ENCODE measurements around the gene IL18BP. TPM values are rescaled to one million over a fixed set of nuclear protein-coding genes. Genes with fewer than 3 reads are reported as not detected.

Gene IL18BP
- polyA plus RNA-seq, 2 donors = 2.9 to 4.6 TPM

DNA sequence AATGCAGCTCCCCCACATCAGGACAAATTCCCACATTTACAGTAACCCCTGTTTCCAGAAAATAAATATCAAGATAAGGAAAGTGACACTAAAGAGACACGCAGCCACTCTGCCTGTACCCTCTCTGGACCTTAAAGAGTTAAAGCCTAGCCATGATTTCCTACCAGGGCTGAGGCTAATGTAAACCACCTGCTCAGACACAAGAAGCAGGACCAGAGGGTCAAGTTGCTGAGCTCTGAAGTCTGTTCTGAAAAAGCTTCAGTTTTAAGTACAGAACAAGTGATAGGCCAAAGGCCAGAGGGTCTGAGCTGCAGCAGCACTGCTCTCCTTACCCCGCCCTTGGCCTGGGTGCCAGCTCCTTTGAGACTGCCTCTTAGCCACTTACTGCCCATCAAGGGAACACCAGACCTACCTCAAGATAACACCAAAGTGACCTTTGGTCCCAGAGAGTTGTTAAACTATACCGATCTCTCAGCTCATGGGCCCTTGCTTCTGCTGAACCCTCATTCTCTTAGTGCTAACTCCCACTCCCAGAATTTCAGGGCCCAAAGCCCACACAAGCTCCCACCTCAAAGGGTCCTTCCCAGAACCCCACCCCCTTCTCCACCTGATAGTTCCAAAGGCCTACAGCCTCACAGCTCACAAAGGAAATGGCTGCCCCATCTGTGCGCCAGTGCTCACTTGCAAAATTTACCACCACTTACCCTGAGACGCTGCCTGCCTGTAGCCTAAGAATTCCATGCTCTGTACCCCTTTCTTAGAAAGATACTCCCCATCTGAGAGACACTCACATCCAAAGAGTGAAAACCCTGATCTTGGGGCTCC lies 40.5 kb downstream of the IL18BP start:
- peak overlapping the region; percentile 90 to 96 for H3K27ac ChIP-seq (ENCODE audit: low read depth in 2 of 2, low read length in 1 of 2)
- WGBS, 2 donors = 21 to 22% methylated on average over 5 of the region's 5 CpGs

DNA sequence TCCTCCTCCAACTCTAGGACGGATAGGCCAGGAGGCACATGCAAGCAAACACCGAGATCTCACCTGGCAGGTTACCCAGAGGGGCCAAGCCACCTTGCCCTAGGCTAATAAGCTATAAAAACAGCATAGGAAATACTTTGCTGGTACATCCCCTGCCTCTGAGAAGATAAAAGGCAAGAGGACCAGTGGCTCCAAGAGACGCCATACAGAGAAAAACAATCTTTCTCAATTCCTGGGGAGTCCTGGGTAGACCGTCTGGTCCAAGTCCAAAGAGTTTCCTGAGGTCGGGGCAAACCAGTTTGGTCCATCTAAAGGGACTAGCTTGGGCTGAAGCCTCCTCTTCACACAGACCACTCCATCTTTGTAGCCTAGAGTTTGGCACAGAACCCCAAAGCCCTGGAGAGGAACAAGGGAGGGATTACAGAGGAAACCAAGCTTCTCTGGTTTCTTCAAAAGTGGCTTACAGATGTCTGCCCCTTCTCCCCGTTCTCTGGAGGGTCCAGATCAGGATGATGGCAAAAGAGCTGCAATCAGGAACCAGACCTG lies 41.2 kb downstream of the IL18BP start:
- 8% methylated on average over 6 of the region's 6 CpGs for WGBS, 2 donors
- Histone ChIP-seq H3K27me3 (ENCODE audit: control insufficient read depth in 1 of 2, insufficient read depth in 2 of 2, low read length in 2 of 2) (no peaks in the 10 kb centered on the region), H3K9me3 (ENCODE audit: control insufficient read depth in 2 of 2, insufficient read depth in 1 of 2, low read depth in 1 of 2, low read length in 1 of 2) (no peaks in the 10 kb centered on the region), H3K36me3 (ENCODE audit: control insufficient read depth in 2 of 2, insufficient read depth in 2 of 2, low read length in 1 of 2) (peaks cover 0 to 2% of the 10 kb centered on the region in 2 donors), H3K4me3 (ENCODE audit: low read depth in 1 of 2, low read length in 2 of 2) (peak overlapping the region; percentile 60 to 64), H3K27ac (ENCODE audit: low read depth in 2 of 2, low read length in 1 of 2) (peak overlapping the region; percentile 90 to 96), H3K4me1 (ENCODE audit: control insufficient read depth in 2 of 2, insufficient read depth in 2 of 2, low read length in 1 of 2) (peaks cover 0 to 12% of the 10 kb centered on the region in 2 donors)

More for the DNA sequence above, 40.5 kb downstream of the IL18BP start:
- no peaks in the 10 kb centered on the region for H3K9me3 ChIP-seq (ENCODE audit: control insufficient read depth in 2 of 2, insufficient read depth in 1 of 2, low read depth in 1 of 2, low read length in 1 of 2)
- peak overlapping the region; percentile 60 to 64 for H3K4me3 ChIP-seq (ENCODE audit: low read depth in 1 of 2, low read length in 2 of 2)
- H3K4me1 ChIP-seq (ENCODE audit: control insufficient read depth in 2 of 2, insufficient read depth in 2 of 2, low read length in 1 of 2) = peaks cover 0 to 12% of the 10 kb centered on the region in 2 donors
- H3K36me3 ChIP-seq (ENCODE audit: control insufficient read depth in 2 of 2, insufficient read depth in 2 of 2, low read length in 1 of 2) = peaks cover 0 to 2% of the 10 kb centered on the region in 2 donors
- no peaks in the 10 kb centered on the region for H3K27me3 ChIP-seq (ENCODE audit: control insufficient read depth in 1 of 2, insufficient read depth in 2 of 2, low read length in 2 of 2)

DNA sequence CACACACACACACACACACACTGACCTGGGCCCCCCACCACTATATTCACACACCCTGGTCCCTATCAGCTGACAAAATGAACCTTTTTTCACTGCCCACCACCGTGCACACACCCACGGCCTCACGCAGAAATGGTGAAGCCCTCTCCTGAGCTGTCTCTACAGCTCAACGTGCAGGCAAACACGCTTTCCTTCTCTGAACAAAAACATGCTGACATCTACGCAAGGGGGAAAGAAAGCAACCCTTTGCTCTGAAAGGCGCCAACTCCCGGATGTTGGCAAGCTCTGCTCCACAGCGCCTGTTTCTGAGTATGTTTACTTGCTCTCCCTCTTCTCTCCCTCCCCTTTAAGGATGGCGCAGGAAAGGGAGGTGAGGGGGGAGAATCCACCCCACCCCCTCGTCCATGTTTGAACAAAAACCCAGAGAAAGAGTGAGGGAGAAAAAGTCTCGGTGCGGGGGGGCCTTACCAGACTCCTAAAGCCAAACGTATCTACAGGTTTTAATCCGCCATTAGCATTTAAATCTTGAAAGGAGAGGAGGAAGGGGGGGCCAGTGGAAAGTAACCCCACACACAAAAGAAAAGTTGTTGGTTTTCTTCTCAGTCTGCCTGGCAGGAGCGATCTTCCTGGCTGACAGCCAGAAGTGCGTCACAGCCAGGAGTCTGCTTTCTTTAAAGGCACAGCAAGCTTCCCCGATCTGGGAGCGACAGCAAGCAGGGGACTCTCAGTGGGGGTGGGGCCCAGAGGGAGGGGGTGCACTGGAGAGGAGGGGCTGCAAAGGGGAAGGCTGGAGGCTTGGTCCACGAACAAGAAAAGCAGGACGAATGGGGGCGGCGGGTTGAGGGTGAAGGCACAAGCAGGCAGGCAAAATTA lies 42.0 kb downstream of the IL18BP start:
- Histone ChIP-seq H3K4me1 (ENCODE audit: control insufficient read depth in 2 of 2, insufficient read depth in 2 of 2, low read length in 1 of 2) (peaks cover 0 to 12% of the 10 kb centered on the region in 2 donors), H3K27me3 (ENCODE audit: control insufficient read depth in 1 of 2, insufficient read depth in 2 of 2, low read length in 2 of 2) (no peaks in the 10 kb centered on the region), H3K4me3 (ENCODE audit: low read depth in 1 of 2, low read length in 2 of 2) (peak overlapping the region; percentile 60 to 64), H3K27ac (ENCODE audit: low read depth in 2 of 2, low read length in 1 of 2) (peak overlapping the region; percentile 90 to 96), H3K9me3 (ENCODE audit: control insufficient read depth in 2 of 2, insufficient read depth in 1 of 2, low read depth in 1 of 2, low read length in 1 of 2) (no peaks in the 10 kb centered on the region), H3K36me3 (ENCODE audit: control insufficient read depth in 2 of 2, insufficient read depth in 2 of 2, low read length in 1 of 2) (peaks cover 0 to 3% of the 10 kb centered on the region in 2 donors)
- WGBS, 2 donors = 0 to 1% methylated on average over 21 to 23 of the region's 23 CpGs

DNA sequence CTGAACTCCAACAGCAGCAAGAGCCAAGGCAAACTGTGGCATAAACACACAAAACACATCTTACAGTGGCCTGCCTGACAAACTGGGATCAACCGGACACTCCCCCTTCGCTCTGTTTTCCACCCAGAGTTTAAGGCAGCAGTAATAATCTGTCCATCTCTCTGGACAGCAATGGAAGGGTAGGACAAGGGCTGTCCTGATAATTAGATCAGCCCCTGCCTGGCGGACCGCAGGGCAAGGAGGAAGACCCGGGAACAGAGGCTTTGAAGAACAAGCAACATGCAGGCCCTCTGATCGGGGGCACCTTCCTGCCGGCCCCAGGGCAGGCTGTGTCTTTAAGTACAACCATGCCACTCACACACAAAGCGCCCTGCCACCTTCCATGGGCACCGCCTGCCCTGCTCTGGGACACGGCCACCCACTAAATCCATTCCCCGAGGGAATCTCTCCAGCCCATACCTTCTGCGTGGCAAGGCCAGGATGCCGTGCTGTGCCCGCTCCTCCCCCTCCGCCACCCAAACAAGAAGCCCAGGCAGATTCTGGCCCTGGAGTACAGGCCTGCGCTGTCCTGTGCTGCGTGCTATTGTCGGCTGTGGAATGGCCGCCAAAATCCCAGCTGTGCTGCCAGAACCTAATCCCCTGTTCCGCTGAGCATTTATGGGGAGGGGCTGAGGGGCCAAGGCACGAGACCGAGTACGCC lies 42.8 kb downstream of the IL18BP start:
- WGBS, 2 donors = 3 to 5% methylated on average over 23 of the region's 23 CpGs
- Histone ChIP-seq H3K9me3 (ENCODE audit: control insufficient read depth in 2 of 2, insufficient read depth in 1 of 2, low read depth in 1 of 2, low read length in 1 of 2) (no peaks in the 10 kb centered on the region), H3K36me3 (ENCODE audit: control insufficient read depth in 2 of 2, insufficient read depth in 2 of 2, low read length in 1 of 2) (peaks cover 0 to 5% of the 10 kb centered on the region in 2 donors), H3K27me3 (ENCODE audit: control insufficient read depth in 1 of 2, insufficient read depth in 2 of 2, low read length in 2 of 2) (no peaks in the 10 kb centered on the region), H3K27ac (ENCODE audit: low read depth in 2 of 2, low read length in 1 of 2) (peak overlapping the region; percentile 90 to 96), H3K4me1 (ENCODE audit: control insufficient read depth in 2 of 2, insufficient read depth in 2 of 2, low read length in 1 of 2) (peaks cover 0 to 12% of the 10 kb centered on the region in 2 donors), H3K4me3 (ENCODE audit: low read depth in 1 of 2, low read length in 2 of 2) (peak overlapping the region; percentile 60 to 64)

DNA sequence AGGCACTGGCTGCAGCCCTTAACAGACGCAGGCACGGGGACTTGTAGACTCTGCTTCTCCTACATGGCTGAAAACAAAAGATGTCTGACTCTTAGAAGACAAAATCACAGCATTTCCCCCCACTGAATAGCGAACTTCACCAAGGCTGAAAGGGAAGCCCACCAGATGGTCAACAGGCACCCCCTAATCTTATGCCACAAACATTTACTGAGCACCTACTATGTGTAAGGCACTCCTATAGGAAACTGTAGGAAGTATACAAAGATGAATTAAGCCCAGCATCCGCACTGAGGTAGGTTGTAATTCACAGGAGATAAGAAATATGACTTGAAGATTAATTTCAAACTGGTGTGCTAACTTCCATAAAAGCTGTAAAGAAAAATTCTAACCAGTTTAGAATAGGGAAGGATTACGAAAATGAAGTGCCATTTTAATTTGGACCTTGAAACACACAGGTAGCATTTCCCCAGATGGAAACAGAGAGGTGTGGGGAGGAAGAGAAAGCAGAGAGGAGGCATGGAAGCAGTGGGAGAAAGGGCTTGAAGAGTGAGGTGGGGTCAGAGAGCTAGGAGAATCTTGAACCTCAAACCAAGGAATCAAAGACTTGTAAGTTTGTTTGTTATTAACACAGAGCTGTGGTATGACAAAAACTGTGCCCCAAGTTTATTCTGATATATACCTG lies 43.5 kb downstream of the IL18BP start:
- Histone ChIP-seq H3K36me3 (ENCODE audit: control insufficient read depth in 2 of 2, insufficient read depth in 2 of 2, low read length in 1 of 2) (peaks cover 0 to 5% of the 10 kb centered on the region in 2 donors), H3K4me1 (ENCODE audit: control insufficient read depth in 2 of 2, insufficient read depth in 2 of 2, low read length in 1 of 2) (peaks cover 0 to 12% of the 10 kb centered on the region in 2 donors), H3K4me3 (ENCODE audit: low read depth in 1 of 2, low read length in 2 of 2) (peak overlapping the region; percentile 60 to 64), H3K27me3 (ENCODE audit: control insufficient read depth in 1 of 2, insufficient read depth in 2 of 2, low read length in 2 of 2) (no peaks in the 10 kb centered on the region), H3K9me3 (ENCODE audit: control insufficient read depth in 2 of 2, insufficient read depth in 1 of 2, low read depth in 1 of 2, low read length in 1 of 2) (no peaks in the 10 kb centered on the region), H3K27ac (ENCODE audit: low read depth in 2 of 2, low read length in 1 of 2) (peak overlapping the region; percentile 90 to 96)
- WGBS, 2 donors = 15 to 17% methylated on average over 5 of the region's 5 CpGs

DNA sequence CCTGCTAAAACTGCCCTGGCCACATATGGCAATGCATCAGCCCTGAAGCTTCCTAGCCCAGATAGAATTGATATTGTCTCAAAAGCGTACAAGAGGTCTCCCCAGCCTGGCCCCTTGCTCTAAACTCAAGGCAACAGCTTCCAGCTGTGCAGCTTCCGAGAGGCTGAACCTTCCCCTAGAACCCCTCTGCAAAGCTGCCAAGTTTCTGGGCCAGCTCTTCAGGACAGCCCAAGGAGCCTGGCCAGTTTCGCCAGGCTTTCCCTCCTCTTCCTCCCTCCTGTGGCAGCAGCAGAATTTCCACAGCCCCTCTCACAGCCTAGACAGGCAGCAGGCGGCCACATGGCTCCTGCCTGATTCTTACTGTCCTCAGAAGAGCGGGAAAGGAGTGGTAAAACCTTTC lies 47.1 kb downstream of the IL18BP start:
- Histone ChIP-seq H3K4me1 (ENCODE audit: control insufficient read depth in 2 of 2, insufficient read depth in 2 of 2, low read length in 1 of 2) (peaks cover 0 to 3% of the 10 kb centered on the region in 2 donors), H3K9me3 (ENCODE audit: control insufficient read depth in 2 of 2, insufficient read depth in 1 of 2, low read depth in 1 of 2, low read length in 1 of 2) (no peaks in the 10 kb centered on the region), H3K27ac (ENCODE audit: low read depth in 2 of 2, low read length in 1 of 2) (peak overlapping the region in 1 of 2 donors; percentile 1), H3K36me3 (ENCODE audit: control insufficient read depth in 2 of 2, insufficient read depth in 2 of 2, low read length in 1 of 2) (peaks cover 0 to 5% of the 10 kb centered on the region in 2 donors), H3K4me3 (ENCODE audit: low read depth in 1 of 2, low read length in 2 of 2) (no peak overlapping the region), H3K27me3 (ENCODE audit: control insufficient read depth in 1 of 2, insufficient read depth in 2 of 2, low read length in 2 of 2) (no peaks in the 10 kb centered on the region)
- WGBS, 2 donors = 78% methylated on average over 5 of the region's 5 CpGs

DNA sequence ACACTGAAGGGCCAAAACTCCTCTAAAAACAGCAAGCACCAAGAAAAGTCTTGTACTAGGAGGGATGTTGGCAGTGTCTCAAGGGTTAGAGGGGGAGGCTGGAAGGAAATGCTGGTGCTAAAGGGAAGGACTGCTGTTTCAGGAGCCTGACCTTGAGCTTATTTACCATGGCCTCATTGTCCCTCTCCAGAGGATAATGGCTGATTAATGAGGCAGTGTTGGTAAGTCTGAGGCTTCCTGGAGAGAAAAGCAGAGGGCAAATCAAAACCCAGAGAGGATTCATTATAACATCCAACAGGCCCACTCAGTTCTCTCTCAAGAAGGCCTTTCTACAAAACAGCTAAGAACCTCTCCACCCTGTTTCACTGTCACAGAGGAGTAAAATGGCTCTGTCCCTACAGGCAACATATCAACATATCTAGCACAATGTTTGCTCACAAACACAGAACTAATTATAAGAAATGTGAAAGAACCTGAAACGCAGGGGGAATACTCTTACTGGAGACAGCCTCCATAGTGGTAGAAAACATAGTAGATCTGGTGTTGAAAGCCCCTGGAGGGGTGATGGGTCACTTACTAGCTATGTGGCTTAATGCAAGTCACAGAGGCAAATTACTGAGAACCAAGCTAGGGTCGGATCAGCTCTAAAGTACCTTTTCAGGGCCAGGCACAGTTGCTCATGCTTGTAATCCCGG lies 50.2 kb downstream of the IL18BP start:
- Histone ChIP-seq H3K4me3 (ENCODE audit: low read depth in 1 of 2, low read length in 2 of 2) (no peak overlapping the region), H3K36me3 (ENCODE audit: control insufficient read depth in 2 of 2, insufficient read depth in 2 of 2, low read length in 1 of 2) (peaks cover 0 to 8% of the 10 kb centered on the region in 2 donors), H3K27ac (ENCODE audit: low read depth in 2 of 2, low read length in 1 of 2) (peak overlapping the region in 1 of 2 donors; percentile 21), H3K4me1 (ENCODE audit: control insufficient read depth in 2 of 2, insufficient read depth in 2 of 2, low read length in 1 of 2) (no peaks in the 10 kb centered on the region), H3K9me3 (ENCODE audit: control insufficient read depth in 2 of 2, insufficient read depth in 1 of 2, low read depth in 1 of 2, low read length in 1 of 2) (no peaks in the 10 kb centered on the region), H3K27me3 (ENCODE audit: control insufficient read depth in 1 of 2, insufficient read depth in 2 of 2, low read length in 2 of 2) (no peaks in the 10 kb centered on the region)
- 84 to 90% methylated on average over 3 of the region's 3 CpGs for WGBS, 2 donors
